Subcutaneous abdominal adipose tissue (tissue), 5 donors: ENCODE measurements around the gene PCDH9.

Experiments used
- H3K27ac ChIP-seq: one replicate; pipeline ENCODE4 v1.7.0; 2013; ENCODE audit warnings: low read depth, mild to moderate bottlenecking, inconsistent platforms, low read length, moderate library complexity
- H3K27me3 ChIP-seq, 5 donors: one replicate each; pipeline ENCODE4 v1.7.0; 2013; ENCODE audit warnings: low read length in 5 of 5, inconsistent platforms in 1 of 5; ENCODE audit not compliant: control insufficient read depth in 5 of 5, insufficient read depth in 4 of 5
- H3K36me3 ChIP-seq, 5 donors: one replicate each; pipeline ENCODE4 v1.7.0; 2013; ENCODE audit warnings: low read length in 5 of 5; ENCODE audit not compliant: control insufficient read depth in 5 of 5, insufficient read depth in 5 of 5
- H3K4me1 ChIP-seq, 5 donors: one replicate each; pipeline ENCODE4 v1.7.0; 2013; ENCODE audit warnings: low read length in 5 of 5, mild to moderate bottlenecking in 3 of 5, moderate library complexity in 1 of 5; ENCODE audit not compliant: control insufficient read depth in 5 of 5, insufficient read depth in 5 of 5
- H3K4me3 ChIP-seq, 5 donors: one replicate each; pipeline ENCODE4 v1.7.0; 2013; ENCODE audit warnings: low read length in 5 of 5, low read depth in 1 of 5
- H3K9ac ChIP-seq, 5 donors: one replicate each; pipeline ENCODE4 v1.7.0; 2013; ENCODE audit warnings: low read length in 5 of 5, mild to moderate bottlenecking in 4 of 5, moderate library complexity in 3 of 5
- H3K9me3 ChIP-seq, 5 donors: one replicate each; pipeline ENCODE4 v1.7.0; 2013; ENCODE audit warnings: low read length in 5 of 5; ENCODE audit not compliant: control insufficient read depth in 5 of 5
- donor health status: healthy.
- donor health status: healthy.
- donor health status: healthy.
- donor health status: healthy.
- donor health status: healthy.

PCDH9 gene

GRCh38 chr13:67094952-67095351, 135.2 kb downstream of the PCDH9 start:
- peak overlapping the region; percentile 81 for H3K27ac ChIP-seq
- H3K4me3 ChIP-seq = no peak overlapping the region
- no peaks in the 10 kb centered on the region for H3K9me3 ChIP-seq
- H3K27me3 ChIP-seq = no peaks in the 10 kb centered on the region
- H3K4me1 ChIP-seq = peaks cover 0 to 29% (median 2%) of the 10 kb centered on the region in 5 donors
- no peaks in the 10 kb centered on the region for H3K36me3 ChIP-seq
- H3K9ac ChIP-seq = peak overlapping the region in 1 of 5 donors; percentile 44

GRCh38 chr13:67094078-67094477, 136.1 kb downstream of the PCDH9 start:
- Histone ChIP-seq H3K36me3 (no peaks in the 10 kb centered on the region), H3K9ac (peak overlapping the region in 2 of 5 donors; percentile 3 to 44), H3K4me3 (no peak overlapping the region), H3K27ac (peak overlapping the region; percentile 81), H3K9me3 (no peaks in the 10 kb centered on the region), H3K4me1 (peaks cover 0 to 28% (median 2%) of the 10 kb centered on the region in 5 donors), H3K27me3 (no peaks in the 10 kb centered on the region)

GRCh38 chr13:67091603-67092002, 138.5 kb downstream of the PCDH9 start:
- Histone ChIP-seq H3K9me3 (no peaks in the 10 kb centered on the region), H3K36me3 (no peaks in the 10 kb centered on the region), H3K4me1 (peaks cover 0 to 22% (median 2%) of the 10 kb centered on the region in 5 donors), H3K9ac (no peak overlapping the region), H3K4me3 (no peak overlapping the region), H3K27ac (no peak overlapping the region), H3K27me3 (no peaks in the 10 kb centered on the region)

GRCh38 chr13:67090856-67091255, 139.3 kb downstream of the PCDH9 start:
- Histone ChIP-seq H3K36me3 (no peaks in the 10 kb centered on the region), H3K9ac (no peak overlapping the region), H3K4me1 (peaks cover 0 to 22% (median 2%) of the 10 kb centered on the region in 5 donors), H3K9me3 (no peaks in the 10 kb centered on the region), H3K4me3 (no peak overlapping the region), H3K27ac (no peak overlapping the region), H3K27me3 (no peaks in the 10 kb centered on the region)

- no peaks in the 10 kb centered on the region for H3K27me3 ChIP-seq
- no peak overlapping the region for H3K27ac ChIP-seq
- H3K4me1 ChIP-seq = peaks cover 0 to 22% (median 5%) of the 10 kb centered on the region in 5 donors
- H3K9me3 ChIP-seq = no peaks in the 10 kb centered on the region
- no peaks in the 10 kb centered on the region for H3K36me3 ChIP-seq
- H3K9ac ChIP-seq = no peak overlapping the region
- H3K4me3 ChIP-seq = no peak overlapping the region
These were observed 142.6 kb downstream of the PCDH9 start for GRCh38 chr13:67087527-67087926.

- H3K27me3 ChIP-seq = no peaks in the 10 kb centered on the region
- peaks cover 0 to 22% (median 5%) of the 10 kb centered on the region in 5 donors for H3K4me1 ChIP-seq
- no peaks in the 10 kb centered on the region for H3K9me3 ChIP-seq
- no peak overlapping the region for H3K4me3 ChIP-seq
- no peaks in the 10 kb centered on the region for H3K36me3 ChIP-seq
- H3K9ac ChIP-seq = no peak overlapping the region
- H3K27ac ChIP-seq = no peak overlapping the region
These were observed 143.9 kb downstream of the PCDH9 start for GRCh38 chr13:67086260-67086659.

GRCh38 chr13:67084066-67084465, 146.1 kb downstream of the PCDH9 start:
- H3K36me3 ChIP-seq = no peaks in the 10 kb centered on the region
- H3K9me3 ChIP-seq = no peaks in the 10 kb centered on the region
- H3K27ac ChIP-seq = peak overlapping the region; percentile 88
- H3K9ac ChIP-seq = peak overlapping the region in 2 of 5 donors; percentile 63 to 68
- peaks cover 0 to 22% (median 5%) of the 10 kb centered on the region in 5 donors for H3K4me1 ChIP-seq
- H3K4me3 ChIP-seq = peak overlapping the region in 1 of 5 donors; percentile 15
- no peaks in the 10 kb centered on the region for H3K27me3 ChIP-seq

- Histone ChIP-seq H3K36me3 (no peaks in the 10 kb centered on the region), H3K4me1 (peaks cover 0 to 22% (median 5%) of the 10 kb centered on the region in 5 donors), H3K9me3 (no peaks in the 10 kb centered on the region), H3K27ac (peak overlapping the region; percentile 88), H3K27me3 (no peaks in the 10 kb centered on the region), H3K9ac (peak overlapping the region in 2 of 5 donors; percentile 63 to 68), H3K4me3 (peak overlapping the region in 1 of 5 donors; percentile 15)
These were observed 146.6 kb downstream of the PCDH9 start for GRCh38 chr13:67083519-67083918.

- Histone ChIP-seq H3K9me3 (no peaks in the 10 kb centered on the region), H3K9ac (no peak overlapping the region), H3K27ac (no peak overlapping the region), H3K4me3 (no peak overlapping the region), H3K4me1 (peaks cover 0 to 15% (median 5%) of the 10 kb centered on the region in 5 donors), H3K36me3 (no peaks in the 10 kb centered on the region), H3K27me3 (no peaks in the 10 kb centered on the region)
These were observed 149.8 kb downstream of the PCDH9 start for GRCh38 chr13:67080351-67080750.

GRCh38 chr13:67078062-67078461, 152.1 kb downstream of the PCDH9 start:
- Histone ChIP-seq H3K4me1 (peaks cover 0 to 3% (median 0%) of the 10 kb centered on the region in 5 donors), H3K27me3 (no peaks in the 10 kb centered on the region)

More at GRCh38 chr13:67078062-67078461, 152.1 kb downstream of the PCDH9 start:
- Histone ChIP-seq H3K4me3 (no peak overlapping the region), H3K9me3 (no peaks in the 10 kb centered on the region), H3K9ac (no peak overlapping the region), H3K27ac (no peak overlapping the region), H3K36me3 (no peaks in the 10 kb centered on the region)
